Effector memory CD4-positive, alpha-beta T cell (primary cell): ENCODE results near the gene MCU.

Source experiments
- DNase-seq, 3 donors: peaks; one replicate each; pipeline ENCODE4 v3.0.0-alpha.2; 2020
- H3K27ac ChIP-seq: 2 replicates; pipeline ENCODE4 v1.7.0; 2013; ENCODE audit warnings: mild to moderate bottlenecking, low read length, moderate library complexity; ENCODE audit not compliant: insufficient read depth, poor library complexity, severe bottlenecking
- H3K27me3 ChIP-seq: replicated peaks from 2 replicates; pipeline ENCODE4 v1.7.0; 2013; ENCODE audit warnings: mild to moderate bottlenecking, low read length; ENCODE audit not compliant: insufficient read depth, control insufficient read depth, poor library complexity, severe bottlenecking
- H3K36me3 ChIP-seq: 2 replicates; pipeline ENCODE4 v1.7.0; 2013; ENCODE audit warnings: mild to moderate bottlenecking, low read length, moderate library complexity; ENCODE audit not compliant: control insufficient read depth, insufficient read depth
- H3K4me1 ChIP-seq: 2 replicates; pipeline ENCODE4 v1.7.0; 2013; ENCODE audit warnings: low read length, mild to moderate bottlenecking; ENCODE audit not compliant: control insufficient read depth, insufficient read depth, poor library complexity, severe bottlenecking
- H3K4me3 ChIP-seq: 2 replicates; pipeline ENCODE4 v1.7.0; 2013; ENCODE audit warnings: low read length, low read depth, mild to moderate bottlenecking; ENCODE audit not compliant: insufficient read depth, poor library complexity, severe bottlenecking
- H3K9me3 ChIP-seq: 2 replicates; pipeline ENCODE4 v1.7.0; 2013; ENCODE audit warnings: mild to moderate bottlenecking, low read length, moderate library complexity; ENCODE audit not compliant: control insufficient read depth

MCU gene

DNA sequence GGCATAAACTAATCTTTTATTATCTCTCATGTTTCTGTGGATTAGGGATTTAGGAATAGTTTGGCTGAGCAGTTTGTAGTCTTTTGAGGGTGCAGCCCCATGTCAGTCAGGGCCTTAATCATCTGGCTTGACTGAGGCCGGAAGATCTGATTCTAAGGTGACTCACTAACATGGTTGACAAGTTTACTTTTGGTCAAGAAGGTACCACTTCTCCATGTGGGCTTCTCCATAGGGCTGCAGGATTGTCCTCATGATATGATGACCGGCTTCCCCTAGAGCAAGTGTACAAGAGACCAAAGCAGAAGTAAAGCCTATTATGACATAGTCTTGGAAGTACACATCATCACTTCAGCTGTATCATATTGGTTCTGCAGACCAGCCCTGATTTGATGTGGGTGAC lies 155.7 kb downstream of the MCU start:
- H3K27me3 ChIP-seq, result no peaks in the 10 kb centered on the region
- H3K4me3 ChIP-seq, result no peak overlapping the region
- H3K36me3 ChIP-seq, result no peaks in the 10 kb centered on the region
- no peak for DNase-seq
- no peaks in the 10 kb centered on the region for H3K9me3 ChIP-seq
- no peaks in the 10 kb centered on the region for H3K4me1 ChIP-seq
- no peak overlapping the region for H3K27ac ChIP-seq

DNA sequence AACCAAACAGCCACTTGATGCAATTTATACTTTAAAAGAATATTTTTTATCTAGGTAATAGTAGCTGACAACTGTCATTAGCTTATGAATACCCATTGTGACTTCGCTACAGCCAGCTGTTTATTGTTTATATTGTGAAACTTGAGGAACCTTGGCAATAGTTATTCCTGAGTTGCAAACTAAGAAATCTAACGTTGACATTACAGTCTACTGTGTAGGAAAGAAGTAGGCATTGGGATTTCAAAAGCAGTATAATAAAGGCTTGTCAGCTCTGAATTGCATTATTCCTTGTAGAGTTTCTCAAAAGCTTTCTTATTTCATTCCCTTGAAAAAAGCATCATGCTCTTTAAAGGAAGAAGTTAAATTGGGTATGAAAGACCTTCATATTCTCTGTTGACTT lies 158.9 kb downstream of the MCU start:
- Histone ChIP-seq H3K4me3 (no peak overlapping the region), H3K27me3 (no peaks in the 10 kb centered on the region), H3K9me3 (no peaks in the 10 kb centered on the region), H3K4me1 (no peaks in the 10 kb centered on the region), H3K36me3 (no peaks in the 10 kb centered on the region), H3K27ac (no peak overlapping the region)
- no peak for DNase-seq

DNA sequence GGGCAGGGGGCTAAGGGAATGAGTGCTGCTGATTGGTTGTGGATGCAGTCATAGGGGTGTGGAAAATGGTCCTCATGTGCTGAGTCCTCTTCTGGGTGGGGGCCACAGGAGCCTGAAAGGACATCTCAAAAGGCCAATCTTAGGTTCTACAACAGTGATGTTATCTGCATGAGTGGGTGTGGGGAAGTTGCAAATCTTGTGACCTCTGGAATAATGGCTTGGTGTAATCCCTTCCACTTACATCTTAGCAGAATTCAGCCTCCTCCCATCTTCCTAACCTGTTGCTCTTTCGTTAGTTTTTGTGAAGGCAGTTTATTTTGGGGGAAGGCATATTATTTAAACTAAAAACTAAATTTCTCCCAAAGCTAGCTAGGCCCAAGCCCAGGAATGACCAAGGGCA lies 159.6 kb downstream of the MCU start:
- Histone ChIP-seq H3K36me3 (no peaks in the 10 kb centered on the region), H3K9me3 (no peaks in the 10 kb centered on the region), H3K27me3 (no peaks in the 10 kb centered on the region), H3K4me3 (no peak overlapping the region), H3K4me1 (no peaks in the 10 kb centered on the region), H3K27ac (no peak overlapping the region)
- DNase-seq, result no peak

DNA sequence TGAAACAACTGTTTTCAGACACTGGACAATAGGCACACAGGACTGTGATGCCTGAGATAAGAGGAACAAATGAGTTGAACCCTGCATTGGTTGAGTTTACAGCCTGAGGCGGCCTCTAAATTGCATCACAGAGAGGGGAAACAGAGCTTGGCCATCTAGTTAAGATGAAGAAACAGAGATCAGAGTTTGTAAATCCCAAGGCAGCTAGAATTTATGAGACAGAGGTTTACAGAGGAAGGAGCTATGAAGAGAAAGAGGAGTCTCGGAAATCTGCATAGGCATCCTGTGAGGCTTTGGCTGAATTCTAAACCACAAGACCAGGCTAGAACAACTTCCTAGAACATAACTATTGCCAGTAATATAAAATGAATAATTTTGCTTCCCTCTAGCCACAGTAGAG lies 160.6 kb downstream of the MCU start:
- Histone ChIP-seq H3K4me1 (no peaks in the 10 kb centered on the region), H3K9me3 (no peaks in the 10 kb centered on the region), H3K4me3 (no peak overlapping the region), H3K36me3 (no peaks in the 10 kb centered on the region), H3K27me3 (no peaks in the 10 kb centered on the region), H3K27ac (no peak overlapping the region)
- no peak for DNase-seq

DNA sequence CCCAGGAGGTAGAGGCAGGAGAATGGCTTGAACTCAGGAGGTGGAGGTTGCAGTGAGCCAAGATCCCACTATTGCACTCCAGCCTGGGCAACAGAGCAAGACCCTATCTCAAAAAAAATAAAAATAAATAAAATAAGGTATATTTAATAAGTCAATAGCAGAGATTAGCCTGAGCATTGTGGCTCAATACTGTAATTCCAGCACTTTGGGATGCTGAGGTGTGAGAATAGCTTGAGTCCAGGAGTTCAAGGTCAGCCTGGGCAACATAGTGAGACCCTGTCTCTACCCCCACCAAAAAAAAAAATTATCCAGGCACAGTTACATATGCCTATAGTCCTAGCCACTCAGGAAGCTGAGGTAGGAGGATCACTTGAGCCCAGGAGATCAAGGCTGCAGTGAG lies 163.2 kb downstream of the MCU start:
- H3K27ac ChIP-seq, result no peak overlapping the region
- H3K9me3 ChIP-seq, result no peaks in the 10 kb centered on the region
- H3K4me1 ChIP-seq, result no peaks in the 10 kb centered on the region
- H3K36me3 ChIP-seq, result no peaks in the 10 kb centered on the region
- no peak overlapping the region for H3K4me3 ChIP-seq
- H3K27me3 ChIP-seq, result no peaks in the 10 kb centered on the region
- no peak for DNase-seq

DNA sequence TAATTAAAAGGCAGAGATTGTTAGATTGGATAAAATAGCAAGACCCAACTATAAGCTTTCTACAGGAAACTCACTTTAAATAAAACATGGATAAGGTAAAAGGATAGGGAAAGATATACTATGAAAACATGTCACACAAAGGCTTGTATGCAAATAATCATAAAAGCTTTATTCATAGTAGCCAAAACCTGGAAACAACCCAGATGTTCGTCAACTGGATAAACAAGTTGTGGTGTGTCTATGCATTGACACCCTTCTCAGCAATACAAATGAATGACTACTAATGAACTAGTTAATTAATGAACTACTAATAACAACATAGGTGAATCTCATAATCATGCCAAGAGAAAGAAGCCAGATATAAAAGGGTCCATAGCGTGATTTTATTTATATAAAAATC lies 163.8 kb downstream of the MCU start:
- Histone ChIP-seq H3K27ac (no peak overlapping the region), H3K4me1 (no peaks in the 10 kb centered on the region), H3K36me3 (no peaks in the 10 kb centered on the region), H3K9me3 (no peaks in the 10 kb centered on the region), H3K27me3 (no peaks in the 10 kb centered on the region), H3K4me3 (no peak overlapping the region)
- DNase-seq, result no peak

DNA sequence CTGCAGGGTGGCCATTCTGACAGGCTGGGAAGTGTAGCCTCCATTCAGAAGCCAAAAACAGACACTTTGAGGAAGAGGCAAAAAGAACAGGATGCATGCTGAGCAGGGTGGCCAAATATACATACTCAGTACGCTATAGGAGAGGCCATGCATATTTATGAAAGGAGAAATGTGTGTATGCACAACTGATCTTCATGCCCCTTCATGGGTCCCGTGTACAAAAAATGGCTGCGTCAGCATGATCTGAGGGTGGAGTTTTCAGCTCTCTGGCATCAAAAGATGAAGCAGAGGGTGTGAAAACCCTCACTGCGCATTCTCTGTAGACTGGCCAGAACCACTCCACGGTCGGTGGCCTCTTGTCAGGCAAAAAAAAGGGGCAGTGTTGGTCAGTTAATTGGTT lies 166.1 kb downstream of the MCU start:
- no peak for DNase-seq
- Histone ChIP-seq H3K27me3 (no peaks in the 10 kb centered on the region), H3K4me1 (no peaks in the 10 kb centered on the region), H3K4me3 (no peak overlapping the region), H3K36me3 (no peaks in the 10 kb centered on the region), H3K27ac (no peak overlapping the region), H3K9me3 (no peaks in the 10 kb centered on the region)

DNA sequence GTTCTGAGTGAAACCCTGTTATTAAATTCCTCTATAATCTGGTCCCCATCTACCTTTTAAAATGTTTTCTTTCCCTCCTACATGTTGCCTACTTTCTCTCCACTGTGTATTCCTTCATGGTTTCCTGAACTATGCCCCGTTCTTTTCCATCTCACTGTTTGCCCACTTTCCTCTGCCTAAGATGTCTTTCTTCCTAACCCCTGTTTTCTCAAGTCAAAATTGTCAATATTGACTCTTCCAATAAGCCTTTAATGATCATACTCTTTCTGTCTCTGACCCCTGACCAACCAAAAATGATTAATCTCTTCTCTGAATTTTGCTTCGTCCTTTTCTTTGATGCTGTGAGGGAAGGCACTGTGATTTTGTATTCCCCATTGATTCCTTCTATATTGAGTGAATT lies 171.0 kb downstream of the MCU start:
- no peak for DNase-seq
- no peak overlapping the region for H3K27ac ChIP-seq
- no peaks in the 10 kb centered on the region for H3K27me3 ChIP-seq
- H3K36me3 ChIP-seq, result no peaks in the 10 kb centered on the region
- H3K9me3 ChIP-seq, result no peaks in the 10 kb centered on the region
- H3K4me3 ChIP-seq, result no peak overlapping the region
- no peaks in the 10 kb centered on the region for H3K4me1 ChIP-seq

DNA sequence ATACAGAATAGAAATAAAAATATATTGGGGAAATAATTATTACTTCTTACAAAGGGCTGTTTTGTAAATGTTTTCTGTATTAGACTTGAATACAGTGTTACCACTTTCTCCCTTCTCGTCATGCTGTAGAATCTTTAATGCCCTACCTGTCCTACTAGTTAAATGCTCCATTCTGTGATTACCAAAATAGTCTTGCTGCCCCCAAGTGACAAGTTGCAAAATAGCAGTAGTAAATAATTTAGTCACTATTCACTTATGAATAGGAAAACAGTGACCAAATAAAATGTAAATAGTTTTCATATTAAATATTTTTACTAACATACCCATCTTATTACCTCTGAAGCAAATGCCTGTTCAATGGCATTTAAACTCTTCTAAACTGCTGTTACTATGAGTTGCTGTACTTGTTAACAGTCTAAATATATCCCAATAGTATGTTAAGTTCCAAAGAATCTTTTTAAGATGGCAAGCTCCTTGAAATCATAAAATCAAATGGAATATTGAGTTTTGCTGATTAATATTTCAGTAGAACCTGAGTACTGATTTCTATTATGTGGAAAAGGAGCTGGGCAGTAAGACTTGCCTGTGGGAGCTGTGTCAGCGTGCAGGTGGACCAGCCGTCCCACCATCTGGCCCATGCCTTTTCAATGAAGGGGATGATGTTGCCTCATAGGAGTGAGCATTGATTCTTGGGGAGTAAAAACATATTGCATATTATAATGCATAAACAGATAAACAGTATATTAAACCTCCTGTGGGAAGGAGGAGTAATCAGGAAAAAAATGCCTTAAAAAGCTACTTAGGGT lies 183.5 kb downstream of the MCU start:
- H3K4me1 ChIP-seq, result no peaks in the 10 kb centered on the region
- no peaks in the 10 kb centered on the region for H3K27me3 ChIP-seq
- no peaks in the 10 kb centered on the region for H3K9me3 ChIP-seq
- no peak overlapping the region for H3K27ac ChIP-seq
- no peak for DNase-seq
- H3K36me3 ChIP-seq, result no peaks in the 10 kb centered on the region
- H3K4me3 ChIP-seq, result no peak overlapping the region

DNA sequence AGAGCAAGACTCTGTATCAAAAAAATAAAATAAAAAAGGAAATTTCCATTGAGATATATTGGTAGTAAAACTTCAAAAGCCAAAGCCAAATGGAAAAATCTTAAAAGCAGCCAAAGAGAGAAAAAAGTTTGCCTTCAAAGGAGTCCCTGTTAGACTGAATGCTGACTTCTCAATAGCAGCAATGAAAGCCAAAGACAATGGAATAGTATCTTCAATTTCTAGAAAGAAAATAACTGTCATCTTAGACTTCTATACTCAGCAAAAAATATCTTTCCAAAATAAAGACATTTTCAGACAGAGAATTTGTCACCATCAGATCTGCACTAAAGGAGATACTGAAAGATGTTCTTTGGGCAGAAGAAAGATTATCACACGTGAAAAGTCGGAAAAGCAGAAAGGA lies 187.3 kb downstream of the MCU start:
- DNase-seq, result no peak
- Histone ChIP-seq H3K4me1 (no peaks in the 10 kb centered on the region), H3K27me3 (no peaks in the 10 kb centered on the region), H3K36me3 (no peaks in the 10 kb centered on the region), H3K27ac (no peak overlapping the region), H3K4me3 (no peak overlapping the region), H3K9me3 (no peaks in the 10 kb centered on the region)
